Hepatocyte (in vitro differentiated cells): ENCODE measurements around the gene TBX21.

Experiments
- EZH2 ChIP-seq: fragments of 200-600 bp; sonication (generic); IDR thresholded peaks from 2 replicates; pipeline ENCODE4 v1.6.1; 2016; ENCODE audit warnings: antibody characterized with exemption, mild to moderate bottlenecking, borderline replicate concordance
- TF ChIP-seq, protein P1 (sequence below): fragments of 200-600 bp; sonication (generic); IDR thresholded peaks from 2 replicates; pipeline ENCODE4 v1.5.1; 2016; ENCODE audit warnings: antibody characterized with exemption, mild to moderate bottlenecking; ENCODE audit not compliant: poor library complexity

DNA sequence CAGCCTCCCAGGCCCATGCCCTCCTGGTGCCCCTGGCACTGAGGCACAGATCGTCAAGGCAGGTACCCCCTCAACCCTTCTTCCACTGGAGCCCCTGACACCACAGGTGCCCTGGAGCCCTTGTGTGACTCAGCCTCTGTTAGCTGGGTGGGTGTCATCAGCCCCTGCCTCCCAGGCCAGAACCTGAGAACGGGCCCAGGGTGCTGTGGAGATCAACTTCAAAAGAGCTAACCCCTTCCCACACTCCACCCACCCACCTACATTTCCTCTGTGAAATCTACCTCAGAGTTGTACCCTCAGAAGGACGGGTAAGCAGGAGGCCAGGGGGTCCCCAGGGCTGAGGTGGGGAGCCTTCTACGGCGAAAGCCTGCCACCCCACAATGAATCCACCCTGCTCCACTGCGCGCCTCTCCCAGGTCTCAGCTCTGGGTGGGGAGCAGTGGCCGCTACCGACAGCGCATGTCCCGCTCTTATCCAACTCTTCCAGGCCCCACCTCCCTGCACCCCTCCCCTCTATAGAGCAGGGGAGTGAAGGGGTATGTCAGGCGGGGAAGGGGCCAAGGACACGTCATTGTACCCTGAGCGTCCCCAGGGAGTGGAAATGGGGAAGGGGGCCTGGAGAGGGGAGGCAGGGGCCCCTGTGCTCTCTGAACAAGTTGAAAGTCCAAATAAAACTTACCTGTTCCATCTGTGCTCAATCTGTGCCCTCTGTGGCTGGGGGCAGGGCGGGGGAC lies 21.5 kb upstream of the TBX21 start:
- TF ChIP-seq, protein P1, sequence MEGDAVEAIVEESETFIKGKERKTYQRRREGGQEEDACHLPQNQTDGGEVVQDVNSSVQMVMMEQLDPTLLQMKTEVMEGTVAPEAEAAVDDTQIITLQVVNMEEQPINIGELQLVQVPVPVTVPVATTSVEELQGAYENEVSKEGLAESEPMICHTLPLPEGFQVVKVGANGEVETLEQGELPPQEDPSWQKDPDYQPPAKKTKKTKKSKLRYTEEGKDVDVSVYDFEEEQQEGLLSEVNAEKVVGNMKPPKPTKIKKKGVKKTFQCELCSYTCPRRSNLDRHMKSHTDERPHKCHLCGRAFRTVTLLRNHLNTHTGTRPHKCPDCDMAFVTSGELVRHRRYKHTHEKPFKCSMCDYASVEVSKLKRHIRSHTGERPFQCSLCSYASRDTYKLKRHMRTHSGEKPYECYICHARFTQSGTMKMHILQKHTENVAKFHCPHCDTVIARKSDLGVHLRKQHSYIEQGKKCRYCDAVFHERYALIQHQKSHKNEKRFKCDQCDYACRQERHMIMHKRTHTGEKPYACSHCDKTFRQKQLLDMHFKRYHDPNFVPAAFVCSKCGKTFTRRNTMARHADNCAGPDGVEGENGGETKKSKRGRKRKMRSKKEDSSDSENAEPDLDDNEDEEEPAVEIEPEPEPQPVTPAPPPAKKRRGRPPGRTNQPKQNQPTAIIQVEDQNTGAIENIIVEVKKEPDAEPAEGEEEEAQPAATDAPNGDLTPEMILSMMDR: no peak
- TF ChIP-seq EZH2: no peak
